GM23248 (cell line): ENCODE results near the gene ATP5PD. TPM values are rescaled to one million over a fixed set of nuclear protein-coding genes. Genes with fewer than 3 reads are reported as not detected.

Experiments used
- DNase-seq: peaks from one replicate; pipeline ENCODE4 v3.0.0-alpha.2; 2015
- H2AFZ ChIP-seq: fragments of 200-600 bp; sonication (generic); 2 replicates; pipeline ENCODE4 v1.6.1; 2016; ENCODE audit warnings: antibody characterized with exemption
- H3F3A ChIP-seq: fragments of 200-600 bp; sonication (generic); 2 replicates; pipeline ENCODE4 v1.6.1; 2016; ENCODE audit warnings: mild to moderate bottlenecking, antibody characterized with exemption, mixed run types; ENCODE audit not compliant: insufficient read depth
- H3K27ac ChIP-seq: fragments of 200-600 bp; sonication (generic); 2 replicates; pipeline ENCODE4 v1.5.1; 2016; ENCODE audit warnings: mild to moderate bottlenecking
- H3K27me3 ChIP-seq: fragments of 200-600 bp; sonication (generic); replicated peaks from 2 replicates; pipeline ENCODE4 v1.6.1; 2016; ENCODE audit warnings: mild to moderate bottlenecking; ENCODE audit not compliant: insufficient read depth
- H3K36me3 ChIP-seq: fragments of 200-600 bp; sonication (generic); 2 replicates; pipeline ENCODE4 v1.6.1; 2016; ENCODE audit warnings: low read depth, mild to moderate bottlenecking
- H3K4me1 ChIP-seq: fragments of 200-600 bp; sonication (generic); 2 replicates; pipeline ENCODE4 v1.6.1; 2016; ENCODE audit warnings: mild to moderate bottlenecking; ENCODE audit not compliant: insufficient read depth
- H3K4me2 ChIP-seq: fragments of 200-600 bp; sonication (generic); one replicate; pipeline ENCODE4 v1.6.1; 2016; ENCODE audit warnings: mild to moderate bottlenecking; ENCODE audit not compliant: unreplicated experiment
- H3K4me3 ChIP-seq: fragments of 200-600 bp; sonication (generic); 2 replicates; pipeline ENCODE4 v1.5.1; 2016; ENCODE audit warnings: mild to moderate bottlenecking
- H3K79me2 ChIP-seq: fragments of 200-600 bp; sonication (generic); 2 replicates; pipeline ENCODE4 v1.6.1; 2016; ENCODE audit warnings: mild to moderate bottlenecking; ENCODE audit not compliant: insufficient read depth
- H3K9ac ChIP-seq: fragments of 200-600 bp; sonication (generic); 2 replicates; pipeline ENCODE4 v1.6.1; 2016; ENCODE audit warnings: mild to moderate bottlenecking
- H3K9me2 ChIP-seq: fragments of 200-600 bp; sonication (generic); 2 replicates; pipeline ENCODE4 v1.6.1; 2016; ENCODE audit warnings: mixed run types, mild to moderate bottlenecking, moderate library complexity; ENCODE audit not compliant: insufficient read depth
- H3K9me3 ChIP-seq: fragments of 200-600 bp; sonication (generic); one replicate; pipeline ENCODE4 v1.6.1; 2017; ENCODE audit warnings: low read depth
- H4K20me1 ChIP-seq: fragments of 200-600 bp; sonication (generic); 2 replicates; pipeline ENCODE4 v1.6.0; 2016; ENCODE audit not compliant: insufficient read depth
- EZH2 ChIP-seq: fragments of 200-600 bp; sonication (generic); IDR thresholded peaks from 2 replicates; pipeline ENCODE4 v1.6.1; 2018; ENCODE audit warnings: antibody characterized with exemption, mild to moderate bottlenecking; ENCODE audit not compliant: insufficient read depth, poor library complexity, severe bottlenecking
- EZH2phosphoT487 ChIP-seq: fragments of 200-600 bp; sonication (generic); IDR thresholded peaks from 2 replicates; pipeline ENCODE4 v1.6.1; 2018; ENCODE audit warnings: antibody characterized with exemption, moderate library complexity, mild to moderate bottlenecking, low read depth; ENCODE audit not compliant: insufficient read depth
- WGBS, 2 experiments: methylation state at CpG; one replicate each; pipeline ENCODE4 v1.1.6; 2015 to 2017; ENCODE audit warnings: low lambda C conversion rate in 2 of 2, low coverage in 1 of 2; ENCODE audit errors: missing lambda C conversion rate in 2 of 2; 5-methylcytosine and 5-hydroxymethylcytosine counted together
- in situ Hi-C: fragments of 300-500 bp; cut with MboI; formaldehyde crosslinking; loops from 2 replicates; pipeline ENCODE4 v1.15.0; 2020
- polyA plus RNA-seq: library from polyadenylated mRNA; unstranded; fragments of >200 nt; fragmentation: Nextera tagmentation; extraction: Ambion mirVana; gene quantifications from 2 replicates; pipeline ENCODE4 v1.2.1, GENCODE V29; 2016
- total RNA-seq: library from RNA; depleted of rRNA; stranded (reverse); fragments of >200 nt; shearing (Covaris generic); gene quantifications from 2 replicates; pipeline ENCODE4 v1.2.3, GENCODE V29; 2014

The ATP5PD gene
- total and polyA plus RNA-seq, 2 experiments from 2014 or later: 215 to 522 TPM

DNA sequence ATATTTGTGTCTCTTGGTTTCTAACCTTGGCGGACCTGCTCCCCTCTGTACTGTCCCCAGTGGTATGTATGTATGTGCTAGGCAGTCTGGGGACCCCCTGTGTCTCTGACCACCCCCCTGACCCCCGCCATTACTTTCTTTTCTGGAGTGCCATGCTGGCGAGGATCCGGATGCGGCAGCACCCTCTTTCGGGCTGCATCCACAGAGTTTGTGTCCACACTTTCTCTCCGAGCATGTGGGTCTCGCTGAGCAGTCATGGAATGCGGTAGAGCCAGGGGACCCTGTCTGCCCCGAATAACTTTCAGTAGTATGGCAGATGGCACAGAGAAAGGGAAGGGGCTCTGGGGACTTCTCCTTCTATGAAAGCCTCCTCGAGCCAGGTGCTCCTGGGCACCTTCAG, 17.3 kb upstream of the ATP5PD start:
- no peak overlapping the region for H2AFZ ChIP-seq
- in situ Hi-C loops: no loop called here
- 90 to 92% methylated on average over 9 to 11 of the region's 11 CpGs for WGBS, 2 experiments

GRCh38 chr17:75063626-75064025, 16.9 kb upstream of the ATP5PD start:
- Histone ChIP-seq H3K9me2 (no peaks in the 10 kb centered on the region), H3K4me1 (peaks cover 11% of the 10 kb centered on the region; the same call in 1 of the 2 replicates), H3F3A (peaks cover 17% of the 10 kb centered on the region; the same call in 1 of the 2 replicates), H3K4me3 (no peak overlapping the region), H3K9me3 (no peaks in the 10 kb centered on the region), H3K79me2 (no peaks in the 10 kb centered on the region), H3K27me3 (no peaks in the 10 kb centered on the region), H3K9ac (no peak overlapping the region), H2AFZ (no peak overlapping the region), H4K20me1 (no peaks in the 10 kb centered on the region), H3K4me2 (no peak overlapping the region), H3K36me3 (peaks cover 16% of the 10 kb centered on the region; the same call in 1 of the 2 replicates), H3K27ac (no peak overlapping the region)
- no peak for TF ChIP-seq EZH2
- no peak for TF ChIP-seq EZH2phosphoT487
- no peak for DNase-seq
- 77 to 89% methylated on average over 3 of the region's 3 CpGs for WGBS, 2 experiments
- in situ Hi-C loops: no loop called here

More for the DNA sequence above, 17.3 kb upstream of the ATP5PD start:
- peaks cover 17% of the 10 kb centered on the region; the same call in 1 of the 2 replicates for H3F3A ChIP-seq
- no peaks in the 10 kb centered on the region for H3K79me2 ChIP-seq
- no peak overlapping the region for H3K4me3 ChIP-seq
- no peak overlapping the region for H3K4me2 ChIP-seq
- no peak for TF ChIP-seq EZH2
- no peak for TF ChIP-seq EZH2phosphoT487
- DNase-seq: no peak
- no peaks in the 10 kb centered on the region for H3K27me3 ChIP-seq
- peaks cover 11% of the 10 kb centered on the region; the same call in 1 of the 2 replicates for H3K4me1 ChIP-seq
- peaks cover 16% of the 10 kb centered on the region; the same call in 1 of the 2 replicates for H3K36me3 ChIP-seq
- H3K27ac ChIP-seq: no peak overlapping the region
- H3K9me3 ChIP-seq: no peaks in the 10 kb centered on the region
- no peaks in the 10 kb centered on the region for H3K9me2 ChIP-seq
- no peak overlapping the region for H3K9ac ChIP-seq
- H4K20me1 ChIP-seq: no peaks in the 10 kb centered on the region

- peaks cover 11% of the 10 kb centered on the region; the same call in 1 of the 2 replicates for H3K4me1 ChIP-seq
- H3K27me3 ChIP-seq: no peaks in the 10 kb centered on the region
- in situ Hi-C loops: no loop called here
- no peaks in the 10 kb centered on the region for H3K9me3 ChIP-seq
- H2AFZ ChIP-seq: no peak overlapping the region
- DNase-seq: no peak
- H3K36me3 ChIP-seq: peaks cover 16% of the 10 kb centered on the region; the same call in 1 of the 2 replicates
- no peaks in the 10 kb centered on the region for H3K79me2 ChIP-seq
- no peak overlapping the region for H3K9ac ChIP-seq
- no peaks in the 10 kb centered on the region for H3K9me2 ChIP-seq
- no peak overlapping the region for H3K4me3 ChIP-seq
- WGBS, 2 experiments: 87 to 93% methylated on average over 13 of the region's 13 CpGs
- H3K27ac ChIP-seq: no peak overlapping the region
- H3F3A ChIP-seq: peaks cover 17% of the 10 kb centered on the region; the same call in 1 of the 2 replicates
- no peak for TF ChIP-seq EZH2phosphoT487
- no peak for TF ChIP-seq EZH2
- no peak overlapping the region for H3K4me2 ChIP-seq
- no peaks in the 10 kb centered on the region for H4K20me1 ChIP-seq
These were observed 16.4 kb upstream of the ATP5PD start for GRCh38 chr17:75063201-75063600.

GRCh38 chr17:75061618-75062017, 14.8 kb upstream of the ATP5PD start:
- H3K36me3 ChIP-seq: peaks cover 16% of the 10 kb centered on the region; the same call in 1 of the 2 replicates

More at GRCh38 chr17:75061618-75062017, 14.8 kb upstream of the ATP5PD start:
- Histone ChIP-seq H3K79me2 (peaks cover 1% of the 10 kb centered on the region; the same call in 1 of the 2 replicates), H3F3A (peaks cover 17% of the 10 kb centered on the region; the same call in 1 of the 2 replicates), H3K27me3 (no peaks in the 10 kb centered on the region), H4K20me1 (no peaks in the 10 kb centered on the region), H3K27ac (no peak overlapping the region), H3K4me3 (no peak overlapping the region), H3K9me3 (no peaks in the 10 kb centered on the region), H3K9me2 (no peaks in the 10 kb centered on the region), H3K4me2 (no peak overlapping the region), H3K9ac (no peak overlapping the region), H2AFZ (no peak overlapping the region), H3K4me1 (peaks cover 11% of the 10 kb centered on the region; the same call in 1 of the 2 replicates)
- DNase-seq: no peak
- in situ Hi-C loops: no loop called here
- no peak for TF ChIP-seq EZH2phosphoT487
- no peak for TF ChIP-seq EZH2
- 89 to 90% methylated on average over 8 of the region's 8 CpGs for whole genome bisulfite sequencing, 2 experiments
